Tibial nerve (tissue), 4 donors: Measurements from ENCODE around the gene LGR5. TPM values are rescaled to one million over a fixed set of nuclear protein-coding genes. Genes with fewer than 3 reads are reported as not detected.

Experiments used
- DNase-seq, 2 donors: peaks; one replicate each; pipeline ENCODE4 v3.0.0-alpha.2; 2019; ENCODE audit warnings: low spot score in 2 of 2
- H3K27ac ChIP-seq, 4 donors: fragments of 200-600 bp; sonication (generic) in 3 of 4; one replicate each; pipeline ENCODE4 v1.5.1; 2017 to 2019; ENCODE audit warnings: mild to moderate bottlenecking in 1 of 4
- H3K27me3 ChIP-seq, 2 donors: fragments of 200-600 bp; sonication (generic) in 1 of 2; one replicate each; pipeline versions ENCODE4 v1.5.1 to v1.6.0; 2017 to 2019
- H3K36me3 ChIP-seq, 3 donors: fragments of 200-600 bp; sonication (generic); one replicate each; pipeline ENCODE4 v1.5.1; 2018 to 2019
- H3K4me1 ChIP-seq, 4 donors: fragments of 200-600 bp; sonication (generic) in 3 of 4; one replicate each; pipeline ENCODE4 v1.5.1; 2017 to 2019
- H3K4me3 ChIP-seq, 4 donors: fragments of 200-600 bp; sonication (generic) in 3 of 4; one replicate each; pipeline ENCODE4 v1.5.1; 2017 to 2019; ENCODE audit warnings: mild to moderate bottlenecking in 1 of 4, moderate library complexity in 1 of 4
- H3K9me3 ChIP-seq, 4 donors: fragments of 200-600 bp; sonication (generic) in 3 of 4; one replicate each; pipeline ENCODE4 v1.5.1; 2017 to 2019
- EP300 ChIP-seq, 2 donors: sonication (generic); formaldehyde crosslinking; IDR thresholded peaks; one replicate each; pipeline ENCODE4 v1.6.1; 2017; ENCODE audit warnings: antibody characterized with exemption in 2 of 2, mild to moderate bottlenecking in 1 of 2
- POLR2A ChIP-seq, 2 donors: fragments of 450-650 bp; IDR thresholded peaks; one replicate each; pipeline ENCODE4 v1.6.1; 2017; ENCODE audit warnings: antibody characterized with exemption in 2 of 2, mild to moderate bottlenecking in 2 of 2, moderate library complexity in 2 of 2
- WGBS, 2 donors: methylation state at CpG; one replicate each; pipeline ENCODE4 v1.1.5; 2018; 5-methylcytosine and 5-hydroxymethylcytosine counted together
- total RNA-seq, 4 donors: library from RNA; depleted of rRNA; stranded (reverse); fragments of >200 nt; gene quantifications; one replicate each; pipeline ENCODE4 v1.1.0, GENCODE V29; 2016
- TF ChIP-seq, protein P1 (sequence below), 5 experiments: fragments of 200-600 bp in 3 of 5; fragments of 450-650 bp in 2 of 5; sonication (generic) in 3 of 5; IDR thresholded peaks; one replicate each; pipeline ENCODE4 v1.5.1; 2016 to 2019; ENCODE audit warnings: antibody characterized with exemption in 5 of 5, mild to moderate bottlenecking in 3 of 5, moderate library complexity in 2 of 5

The LGR5 gene
- total RNA-seq, 4 donors from 2014 or later = 1.6 to 11.1 (median 7.7) TPM

DNA sequence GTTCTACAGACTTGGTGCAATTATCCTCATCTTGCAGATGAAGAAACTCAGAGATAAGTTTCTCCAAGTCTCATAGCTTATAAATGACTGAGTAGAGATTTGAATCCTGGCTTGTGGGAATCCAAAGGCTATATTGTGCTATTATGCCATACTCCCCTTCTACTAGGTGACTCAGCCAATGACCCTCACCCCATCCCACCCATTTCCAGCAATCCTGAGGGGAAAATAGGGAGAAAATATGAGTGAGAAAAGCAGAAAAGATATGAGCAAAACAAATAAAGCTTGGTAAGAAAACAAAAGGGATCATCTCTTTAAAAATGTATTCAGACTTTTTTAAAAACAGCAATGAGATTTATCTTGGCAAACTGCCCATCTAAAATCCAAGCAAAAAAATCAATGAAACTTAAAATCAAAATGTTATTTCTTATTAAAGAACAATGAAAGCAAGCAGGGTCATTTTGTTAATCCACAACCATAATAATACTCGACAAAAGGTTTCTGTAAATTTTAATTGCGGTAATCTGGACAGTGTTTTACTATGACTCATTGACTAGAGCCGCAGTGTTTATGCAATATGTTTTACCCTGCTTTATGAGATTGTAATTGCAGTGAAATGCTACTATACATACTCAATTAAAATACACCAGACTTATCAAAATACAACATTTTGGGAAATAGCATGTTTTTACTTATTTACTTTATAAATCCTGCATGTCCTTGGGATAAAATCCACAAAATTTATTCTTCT is 13.1 kb upstream of the LGR5 start:
- DNase-seq = no peak
- no peaks in the 10 kb centered on the region for H3K27me3 ChIP-seq
- H3K4me3 ChIP-seq = no peak overlapping the region
- H3K36me3 ChIP-seq = no peaks in the 10 kb centered on the region
- H3K9me3 ChIP-seq = no peaks in the 10 kb centered on the region
- peaks cover 0 to 4% (median 0%) of the 10 kb centered on the region in 4 donors for H3K4me1 ChIP-seq
- peak overlapping the region in 1 of 4 donors; percentile 32 for H3K27ac ChIP-seq
- 49 to 57% methylated on average over 3 of the region's 3 CpGs for WGBS, 2 donors
- TF ChIP-seq, protein P1, sequence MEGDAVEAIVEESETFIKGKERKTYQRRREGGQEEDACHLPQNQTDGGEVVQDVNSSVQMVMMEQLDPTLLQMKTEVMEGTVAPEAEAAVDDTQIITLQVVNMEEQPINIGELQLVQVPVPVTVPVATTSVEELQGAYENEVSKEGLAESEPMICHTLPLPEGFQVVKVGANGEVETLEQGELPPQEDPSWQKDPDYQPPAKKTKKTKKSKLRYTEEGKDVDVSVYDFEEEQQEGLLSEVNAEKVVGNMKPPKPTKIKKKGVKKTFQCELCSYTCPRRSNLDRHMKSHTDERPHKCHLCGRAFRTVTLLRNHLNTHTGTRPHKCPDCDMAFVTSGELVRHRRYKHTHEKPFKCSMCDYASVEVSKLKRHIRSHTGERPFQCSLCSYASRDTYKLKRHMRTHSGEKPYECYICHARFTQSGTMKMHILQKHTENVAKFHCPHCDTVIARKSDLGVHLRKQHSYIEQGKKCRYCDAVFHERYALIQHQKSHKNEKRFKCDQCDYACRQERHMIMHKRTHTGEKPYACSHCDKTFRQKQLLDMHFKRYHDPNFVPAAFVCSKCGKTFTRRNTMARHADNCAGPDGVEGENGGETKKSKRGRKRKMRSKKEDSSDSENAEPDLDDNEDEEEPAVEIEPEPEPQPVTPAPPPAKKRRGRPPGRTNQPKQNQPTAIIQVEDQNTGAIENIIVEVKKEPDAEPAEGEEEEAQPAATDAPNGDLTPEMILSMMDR (IDR thresholded peaks at IDR 0.05) = no peak
- no peak for TF ChIP-seq POLR2A (IDR thresholded peaks at IDR 0.05)
- TF ChIP-seq EP300 (IDR thresholded peaks at IDR 0.05) = no peak

DNA sequence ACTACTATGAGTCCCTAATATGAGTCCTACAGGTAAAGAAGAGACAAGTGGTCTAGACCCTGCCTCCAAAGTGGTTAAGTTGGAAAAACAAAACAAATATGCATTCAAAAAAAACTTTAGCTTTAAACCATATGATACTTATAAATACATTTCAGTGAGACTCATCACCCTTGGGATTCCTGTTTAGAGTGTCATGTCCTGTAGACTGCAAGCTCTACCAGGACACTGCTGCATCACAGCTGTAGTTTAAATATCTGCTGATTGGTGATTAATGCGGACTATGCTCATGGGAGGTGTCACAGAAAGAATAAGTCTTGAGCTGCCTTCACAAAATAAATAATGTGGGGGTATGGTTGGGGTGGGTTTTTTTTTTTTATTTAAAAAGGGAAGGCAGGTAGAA is 8.8 kb upstream of the LGR5 start:
- H3K4me3 ChIP-seq = no peak overlapping the region
- no peak overlapping the region for H3K27ac ChIP-seq
- TF ChIP-seq EP300 (IDR thresholded peaks at IDR 0.05) = no peak
- TF ChIP-seq POLR2A (IDR thresholded peaks at IDR 0.05) = no peak
- TF ChIP-seq, protein P1 (IDR thresholded peaks at IDR 0.05) = no peak
- H3K27me3 ChIP-seq = no peaks in the 10 kb centered on the region
- H3K9me3 ChIP-seq = peaks cover 0 to 5% (median 0%) of the 10 kb centered on the region in 4 donors
- H3K36me3 ChIP-seq = no peaks in the 10 kb centered on the region
- WGBS, 2 donors = 100% methylated on average over 1 of the region's 1 CpG
- no peak for DNase-seq
- peaks cover 0 to 4% (median 0%) of the 10 kb centered on the region in 4 donors for H3K4me1 ChIP-seq

DNA sequence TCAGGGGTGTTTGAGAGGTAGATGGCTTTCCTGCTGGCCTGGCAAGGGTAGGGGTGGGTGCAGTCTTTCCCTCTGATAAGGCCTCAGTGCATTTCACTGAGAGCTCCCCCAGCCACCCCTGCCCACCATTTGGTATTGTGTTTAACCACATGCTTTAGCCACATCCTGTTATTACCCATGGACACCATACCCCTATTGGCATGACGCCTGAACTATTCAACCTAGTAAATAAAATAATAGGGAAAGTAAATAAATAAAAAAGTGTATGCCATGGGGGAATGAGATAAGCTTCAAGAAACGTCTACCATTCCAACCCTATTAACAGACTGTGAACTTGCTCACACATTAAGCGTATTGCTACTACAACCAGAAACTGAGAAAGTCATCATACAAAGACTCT is 7.6 kb upstream of the LGR5 start:
- H3K4me1 ChIP-seq = no peaks in the 10 kb centered on the region
- H3K27me3 ChIP-seq = no peaks in the 10 kb centered on the region
- no peaks in the 10 kb centered on the region for H3K36me3 ChIP-seq
- H3K4me3 ChIP-seq = no peak overlapping the region
- no peak overlapping the region for H3K27ac ChIP-seq
- no peak for DNase-seq
- 77 to 81% methylated on average over 3 of the region's 3 CpGs for WGBS, 2 donors
- TF ChIP-seq EP300 (IDR thresholded peaks at IDR 0.05) = no peak
- TF ChIP-seq, protein P1 (IDR thresholded peaks at IDR 0.05) = no peak
- peaks cover 0 to 15% (median 0%) of the 10 kb centered on the region in 4 donors for H3K9me3 ChIP-seq

DNA sequence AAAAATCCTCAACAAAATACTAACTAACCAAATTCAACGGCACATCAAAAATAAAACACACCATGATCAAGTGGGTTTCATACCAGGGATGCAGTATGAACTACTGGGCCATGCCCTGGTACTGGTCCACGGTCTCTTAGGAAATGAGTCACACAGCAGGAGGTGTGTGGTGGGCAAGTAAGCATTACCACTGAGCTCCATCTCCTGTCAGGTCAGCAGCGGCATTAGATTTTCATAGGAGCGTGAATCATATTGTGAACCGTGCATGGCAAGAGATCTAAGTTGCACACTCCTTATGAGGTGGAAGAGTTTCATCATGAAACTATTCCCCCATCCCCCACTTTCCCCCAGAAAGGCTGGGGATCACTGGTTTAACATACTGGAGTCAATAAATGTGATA is 6.7 kb upstream of the LGR5 start:
- H3K36me3 ChIP-seq = no peaks in the 10 kb centered on the region
- no peaks in the 10 kb centered on the region for H3K27me3 ChIP-seq
- H3K4me1 ChIP-seq = no peaks in the 10 kb centered on the region
- peaks cover 0 to 15% (median 0%) of the 10 kb centered on the region in 4 donors for H3K9me3 ChIP-seq
- no peak for DNase-seq
- no peak overlapping the region for H3K27ac ChIP-seq
- H3K4me3 ChIP-seq = no peak overlapping the region
- WGBS, 2 donors = 92 to 94% methylated on average over 5 of the region's 5 CpGs
- TF ChIP-seq EP300 (IDR thresholded peaks at IDR 0.05) (no peak), POLR2A (IDR thresholded peaks at IDR 0.05) (no peak)
- TF ChIP-seq, protein P1 (IDR thresholded peaks at IDR 0.05) = no peak

DNA sequence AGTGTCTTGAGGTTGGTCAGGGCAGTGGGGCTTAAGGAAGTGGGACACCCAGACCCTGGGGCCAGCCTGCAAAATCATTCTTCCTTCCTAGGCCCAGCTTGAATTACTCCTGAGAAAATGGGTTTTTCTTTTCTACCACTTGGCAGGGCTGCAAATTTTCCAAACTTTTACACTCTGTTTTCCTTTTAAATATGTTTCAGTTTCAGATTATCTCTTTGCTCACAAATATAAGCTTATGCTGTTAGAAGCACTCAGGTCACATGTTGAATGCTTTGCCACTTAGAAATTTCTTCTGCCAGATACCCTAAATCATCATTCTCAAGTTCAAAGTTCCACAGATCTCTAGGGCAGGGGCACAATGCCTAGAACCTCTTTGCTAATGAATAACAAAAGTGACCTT is 2.9 kb upstream of the LGR5 start:
- H3K4me3 ChIP-seq = no peak overlapping the region
- H3K36me3 ChIP-seq = no peaks in the 10 kb centered on the region
- TF ChIP-seq EP300 (IDR thresholded peaks at IDR 0.05) (no peak), POLR2A (IDR thresholded peaks at IDR 0.05) (no peak)
- TF ChIP-seq, protein P1 (IDR thresholded peaks at IDR 0.05) = no peak
- peaks cover 0 to 15% (median 0%) of the 10 kb centered on the region in 4 donors for H3K9me3 ChIP-seq
- DNase-seq = no peak
- H3K4me1 ChIP-seq = peaks cover 0 to 28% (median 12%) of the 10 kb centered on the region in 4 donors
- peaks cover 0 to 21% of the 10 kb centered on the region in 2 donors for H3K27me3 ChIP-seq
- H3K27ac ChIP-seq = no peak overlapping the region
